Upper lobe of left lung (tissue), 6 donors: ENCODE measurements around the gene TMEM30A. TPM values are rescaled to one million over a fixed set of nuclear protein-coding genes. Genes with fewer than 3 reads are reported as not detected.

Source experiments
- ATAC-seq, 2 donors: fragments of 200-7000 bp; cut with Tn5 transposase; one replicate each; pipeline ENCODE4 v1.9.1; 2022; ENCODE audit warnings: mild to moderate bottlenecking in 2 of 2, moderate library complexity in 2 of 2; ENCODE audit not compliant: low FRiP score in 2 of 2
- DNase-seq, 2 donors: peaks; one replicate each; pipeline ENCODE4 v3.0.0-alpha.2; 2019 to 2020
- H3K27ac ChIP-seq, 4 donors: fragments of 200-600 bp; sonication (generic); one replicate each; pipeline ENCODE4 v1.5.1; 2016 to 2019
- H3K27me3 ChIP-seq, 4 donors: fragments of 200-600 bp; sonication (generic); one replicate each; pipeline ENCODE4 v1.5.1; 2017 to 2019
- H3K36me3 ChIP-seq, 4 donors: fragments of 200-600 bp; sonication (generic); one replicate each; pipeline ENCODE4 v1.5.1; 2016 to 2019
- H3K4me1 ChIP-seq, 4 donors: fragments of 200-600 bp; sonication (generic); one replicate each; pipeline ENCODE4 v1.5.1; 2018 to 2019
- H3K4me3 ChIP-seq, 4 donors: fragments of 200-600 bp; sonication (generic); one replicate each; pipeline ENCODE4 v1.5.1; 2017 to 2019; ENCODE audit warnings: mild to moderate bottlenecking in 2 of 4, moderate library complexity in 1 of 4
- H3K9me3 ChIP-seq, 4 donors: fragments of 200-600 bp; sonication (generic); one replicate each; pipeline ENCODE4 v1.5.1; 2018 to 2019
- EP300 ChIP-seq, 4 donors: sonication (generic); formaldehyde crosslinking; IDR thresholded peaks; one replicate each; pipeline ENCODE4 v1.5.1; 2017; ENCODE audit warnings: antibody characterized with exemption in 4 of 4, control low read depth in 2 of 4
- POLR2A ChIP-seq, 4 donors: fragments of 450-650 bp; IDR thresholded peaks; one replicate each; pipeline ENCODE4 v1.5.1; 2016 to 2017; ENCODE audit warnings: antibody characterized with exemption in 4 of 4, mild to moderate bottlenecking in 2 of 4
- POLR2AphosphoS5 ChIP-seq, 2 donors: sonication (generic); formaldehyde crosslinking; IDR thresholded peaks; one replicate each; pipeline ENCODE4 v1.5.1; 2017; ENCODE audit warnings: antibody characterized with exemption in 2 of 2
- WGBS, 2 donors: methylation state at CpG; one replicate each; pipeline ENCODE4 v1.1.5; 2017 to 2018; 5-methylcytosine and 5-hydroxymethylcytosine counted together
- total RNA-seq, 6 donors: library from RNA; depleted of rRNA in 4 of 6; stranded (reverse); fragments of >200 nt in 4 of 6; gene quantifications; one replicate each; pipeline versions ENCODE4 v1.1.0 to v1.2.1, GENCODE V29; 2016 to 2021
- TF ChIP-seq, protein P1 (sequence below), 6 experiments: fragments of 450-650 bp in 4 of 6; fragments of 200-600 bp in 2 of 6; sonication (generic) in 2 of 6; IDR thresholded peaks; one replicate each; pipeline ENCODE4 v1.5.1; 2016 to 2019; ENCODE audit warnings: antibody characterized with exemption in 6 of 6
- donor health status: DM: no; HTN: no; CAD: no; lungs with moderate emphysema.
- donor health status: DM: no; HTN: yes; CAD: no; lungs with severe emphysema.

Gene TMEM30A
- total RNA-seq, 6 donors from 2014 or later = 38.8 to 177 (median 140) TPM

DNA sequence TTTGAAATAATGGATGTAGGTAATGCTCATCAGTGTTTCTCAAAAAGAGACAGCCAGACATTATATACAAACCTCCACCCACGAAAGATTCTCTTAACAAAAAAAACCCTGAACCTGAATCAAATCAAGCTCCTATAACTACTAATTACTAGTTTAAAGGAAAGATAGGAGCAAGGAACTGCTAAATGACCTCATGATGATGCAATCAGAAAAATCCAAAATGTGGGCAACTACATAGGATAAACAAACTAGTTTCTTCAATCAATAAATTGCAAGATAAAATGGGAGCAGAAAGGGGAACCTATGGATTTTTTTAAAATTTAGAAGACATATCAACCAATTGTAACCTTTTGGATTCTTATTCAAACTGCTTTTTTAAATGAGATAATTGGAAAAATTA is 43.2 kb upstream of the TMEM30A start:
- H3K4me3 ChIP-seq = no peak overlapping the region
- H3K4me1 ChIP-seq = no peaks in the 10 kb centered on the region
- no peaks in the 10 kb centered on the region for H3K9me3 ChIP-seq
- no peaks in the 10 kb centered on the region for H3K27me3 ChIP-seq
- no peak for DNase-seq
- 86 to 88% methylated on average over 1 of the region's 1 CpG for WGBS, 2 donors
- H3K27ac ChIP-seq = no peak overlapping the region
- TF ChIP-seq EP300 (IDR thresholded peaks at IDR 0.05) (no peak), POLR2A (IDR thresholded peaks at IDR 0.05) (no peak)
- TF ChIP-seq, protein P1, sequence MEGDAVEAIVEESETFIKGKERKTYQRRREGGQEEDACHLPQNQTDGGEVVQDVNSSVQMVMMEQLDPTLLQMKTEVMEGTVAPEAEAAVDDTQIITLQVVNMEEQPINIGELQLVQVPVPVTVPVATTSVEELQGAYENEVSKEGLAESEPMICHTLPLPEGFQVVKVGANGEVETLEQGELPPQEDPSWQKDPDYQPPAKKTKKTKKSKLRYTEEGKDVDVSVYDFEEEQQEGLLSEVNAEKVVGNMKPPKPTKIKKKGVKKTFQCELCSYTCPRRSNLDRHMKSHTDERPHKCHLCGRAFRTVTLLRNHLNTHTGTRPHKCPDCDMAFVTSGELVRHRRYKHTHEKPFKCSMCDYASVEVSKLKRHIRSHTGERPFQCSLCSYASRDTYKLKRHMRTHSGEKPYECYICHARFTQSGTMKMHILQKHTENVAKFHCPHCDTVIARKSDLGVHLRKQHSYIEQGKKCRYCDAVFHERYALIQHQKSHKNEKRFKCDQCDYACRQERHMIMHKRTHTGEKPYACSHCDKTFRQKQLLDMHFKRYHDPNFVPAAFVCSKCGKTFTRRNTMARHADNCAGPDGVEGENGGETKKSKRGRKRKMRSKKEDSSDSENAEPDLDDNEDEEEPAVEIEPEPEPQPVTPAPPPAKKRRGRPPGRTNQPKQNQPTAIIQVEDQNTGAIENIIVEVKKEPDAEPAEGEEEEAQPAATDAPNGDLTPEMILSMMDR (IDR thresholded peaks at IDR 0.05) = no peak
- ATAC-seq = no peak
- no peaks in the 10 kb centered on the region for H3K36me3 ChIP-seq

DNA sequence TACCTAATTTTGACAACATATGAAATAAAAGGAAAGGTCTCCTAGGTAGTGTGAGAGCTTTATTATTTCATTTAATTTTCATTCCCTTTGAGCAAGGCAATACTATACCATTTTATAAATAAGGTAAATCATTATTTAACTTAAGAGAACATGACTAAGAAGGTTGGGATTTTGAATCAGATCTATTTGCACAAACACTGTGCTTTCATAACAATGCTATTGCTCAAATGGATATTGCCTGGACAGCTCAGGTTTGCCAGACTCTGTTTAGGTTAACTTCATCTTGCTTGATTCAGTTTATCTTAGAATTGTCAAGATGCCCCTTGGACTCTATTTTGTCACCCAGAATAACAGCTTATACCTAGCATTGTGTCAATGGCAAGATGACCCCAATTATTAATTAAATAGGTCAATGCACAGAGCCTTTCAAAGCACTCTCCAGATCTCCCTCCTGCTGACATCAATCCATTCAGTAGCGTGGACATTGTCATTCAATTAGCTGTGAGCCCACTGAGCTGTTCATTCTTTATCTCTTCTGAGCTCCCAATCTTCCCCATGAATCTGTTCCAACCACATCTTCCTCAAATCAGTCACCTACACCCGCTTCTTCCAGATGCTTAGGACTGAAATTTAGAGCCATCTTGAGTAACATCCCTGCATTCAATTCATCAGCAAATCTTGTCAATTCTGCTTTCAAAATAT is 42.1 kb upstream of the TMEM30A start:
- DNase-seq (no peak), ATAC-seq (no peak)
- Histone ChIP-seq H3K27ac (no peak overlapping the region), H3K36me3 (no peaks in the 10 kb centered on the region), H3K4me1 (no peaks in the 10 kb centered on the region), H3K4me3 (no peak overlapping the region), H3K9me3 (no peaks in the 10 kb centered on the region), H3K27me3 (no peaks in the 10 kb centered on the region)
- WGBS, 2 donors = 91 to 96% methylated on average over 2 of the region's 2 CpGs
- TF ChIP-seq EP300 (IDR thresholded peaks at IDR 0.05) (no peak), POLR2A (IDR thresholded peaks at IDR 0.05) (no peak), POLR2AphosphoS5 (IDR thresholded peaks at IDR 0.05) (no peak)
- TF ChIP-seq, protein P1 (IDR thresholded peaks at IDR 0.05) = no peak

DNA sequence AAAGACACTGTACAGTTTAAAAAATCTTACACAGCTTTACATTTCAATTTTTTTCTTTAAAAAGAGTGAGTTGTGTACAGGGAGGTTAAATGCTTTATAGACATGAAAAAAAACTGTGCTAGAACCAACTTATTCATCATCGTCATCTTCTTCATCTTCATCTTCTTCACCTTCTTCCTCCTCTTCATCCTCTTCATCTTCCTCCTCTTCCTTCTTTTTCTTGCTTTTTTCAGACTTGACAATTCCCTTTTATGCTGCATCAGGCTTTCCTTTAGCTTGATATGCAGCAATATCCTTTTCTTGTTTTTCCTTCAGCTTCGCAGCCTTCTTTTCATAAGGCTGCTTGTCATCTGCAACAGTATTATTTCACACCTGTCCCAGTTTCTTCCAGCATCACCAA is 34.3 kb upstream of the TMEM30A start:
- H3K27ac ChIP-seq = no peak overlapping the region
- DNase-seq (no peak), ATAC-seq (no peak)
- H3K4me3 ChIP-seq = no peak overlapping the region
- TF ChIP-seq POLR2AphosphoS5 (IDR thresholded peaks at IDR 0.05) (no peak), POLR2A (IDR thresholded peaks at IDR 0.05) (no peak), EP300 (IDR thresholded peaks at IDR 0.05) (no peak)
- TF ChIP-seq, protein P1 (IDR thresholded peaks at IDR 0.05) = no peak
- WGBS, 2 donors = 69 to 73% methylated on average over 2 of the region's 2 CpGs
- H3K36me3 ChIP-seq = no peaks in the 10 kb centered on the region
- no peaks in the 10 kb centered on the region for H3K4me1 ChIP-seq
- H3K9me3 ChIP-seq = no peaks in the 10 kb centered on the region
- no peaks in the 10 kb centered on the region for H3K27me3 ChIP-seq

DNA sequence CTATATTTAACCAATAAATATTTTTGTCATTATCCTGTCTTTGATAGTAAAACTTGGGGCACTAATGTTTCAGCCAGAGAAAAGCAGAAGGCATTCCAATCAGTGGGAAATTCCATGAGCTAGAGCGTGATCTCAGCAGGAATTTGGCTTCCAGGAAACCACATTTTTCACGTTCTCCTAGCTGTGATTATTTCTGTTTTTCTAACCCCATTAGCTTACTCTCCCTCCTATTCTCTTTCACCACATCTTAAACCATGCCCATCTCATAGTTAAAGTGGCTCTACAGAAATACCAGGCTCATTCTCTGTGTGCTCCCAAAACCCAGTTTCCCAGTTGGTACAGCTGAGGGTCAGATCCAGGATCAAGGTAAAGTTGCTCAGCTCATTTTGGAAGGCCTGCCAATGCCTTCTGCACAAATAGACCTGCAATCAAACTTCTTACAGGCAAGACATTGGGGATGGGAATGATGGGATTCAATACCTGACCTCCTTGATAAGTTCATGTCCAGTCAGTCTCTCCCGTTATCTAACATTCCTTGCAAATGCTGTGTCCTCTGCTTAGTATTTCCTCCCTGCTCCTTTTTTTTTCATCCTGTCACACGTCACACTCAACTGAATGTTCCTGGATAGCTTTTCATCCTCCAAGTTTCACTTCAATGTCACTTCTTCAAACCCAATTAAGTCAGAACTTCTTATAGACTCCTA is 33.1 kb upstream of the TMEM30A start:
- 50 to 62% methylated on average over 4 of the region's 4 CpGs for WGBS, 2 donors
- no peak for DNase-seq
- no peak for TF ChIP-seq POLR2A (IDR thresholded peaks at IDR 0.05)

DNA sequence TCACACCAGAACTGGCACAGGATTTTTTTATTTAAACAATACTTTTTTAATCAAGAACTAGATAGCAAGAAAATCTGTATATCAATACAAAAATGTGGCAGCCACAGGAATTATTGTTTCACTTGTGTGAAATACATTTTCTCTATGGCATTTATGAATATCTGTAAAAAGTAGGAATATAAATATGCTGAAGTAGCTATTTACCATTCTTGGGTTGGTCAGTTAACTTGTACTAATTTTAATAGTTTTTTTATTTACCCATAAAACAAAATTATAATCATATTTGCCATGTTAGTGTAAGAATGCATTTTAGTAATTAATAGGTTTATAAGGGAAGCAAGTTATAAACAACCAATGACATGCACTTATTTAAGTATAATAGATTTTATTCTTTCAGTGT is 31.4 kb upstream of the TMEM30A start:
- ATAC-seq (no peak), DNase-seq (no peak)
- H3K27me3 ChIP-seq = no peaks in the 10 kb centered on the region
- H3K4me3 ChIP-seq = no peak overlapping the region
- no peaks in the 10 kb centered on the region for H3K4me1 ChIP-seq
- H3K9me3 ChIP-seq = no peaks in the 10 kb centered on the region
- no peaks in the 10 kb centered on the region for H3K36me3 ChIP-seq
- TF ChIP-seq POLR2AphosphoS5 (IDR thresholded peaks at IDR 0.05) = no peak
- no peak for TF ChIP-seq POLR2A (IDR thresholded peaks at IDR 0.05)
- TF ChIP-seq EP300 (IDR thresholded peaks at IDR 0.05) = no peak
- TF ChIP-seq, protein P1 (IDR thresholded peaks at IDR 0.05) = no peak
- no peak overlapping the region for H3K27ac ChIP-seq

More for the DNA sequence above, 33.1 kb upstream of the TMEM30A start:
- no peaks in the 10 kb centered on the region for H3K4me1 ChIP-seq
- no peaks in the 10 kb centered on the region for H3K27me3 ChIP-seq
- no peaks in the 10 kb centered on the region for H3K9me3 ChIP-seq
- no peaks in the 10 kb centered on the region for H3K36me3 ChIP-seq
- ATAC-seq = no peak
- no peak overlapping the region for H3K4me3 ChIP-seq
- no peak overlapping the region for H3K27ac ChIP-seq
